NB4 (cell line): Measurements from ENCODE around the gene EPHA1.
A peak's percentile ranks its signal among the peaks of the same experiment; 100 is the strongest.

Experiments
- DNase-seq: peaks from one replicate; pipeline ENCODE4 v3.0.0; 2010; ENCODE audit warnings: low read depth
- H3K4me3 ChIP-seq: one replicate; pipeline ENCODE4 v1.5.1; 2011; ENCODE audit warnings: mild to moderate bottlenecking, low read depth, low read length, moderate library complexity
- MAX ChIP-seq: IDR thresholded peaks from 2 replicates; pipeline ENCODE4 v1.6.1; 2011; ENCODE audit warnings: low read depth, low read length
- MYC ChIP-seq: IDR thresholded peaks from 2 replicates; pipeline ENCODE4 v1.6.1; 2011; ENCODE audit warnings: low read depth, low read length
- POLR2A ChIP-seq: IDR thresholded peaks from 2 replicates; pipeline ENCODE4 v1.6.1; 2011; ENCODE audit warnings: mild to moderate bottlenecking; ENCODE audit not compliant: insufficient read length; ENCODE audit errors: extremely low read depth
- TF ChIP-seq, protein P1 (sequence below): IDR thresholded peaks from one replicate; pipeline ENCODE4 v1.5.1; 2012; ENCODE audit warnings: low read depth, low read length

The EPHA1 gene

DNA sequence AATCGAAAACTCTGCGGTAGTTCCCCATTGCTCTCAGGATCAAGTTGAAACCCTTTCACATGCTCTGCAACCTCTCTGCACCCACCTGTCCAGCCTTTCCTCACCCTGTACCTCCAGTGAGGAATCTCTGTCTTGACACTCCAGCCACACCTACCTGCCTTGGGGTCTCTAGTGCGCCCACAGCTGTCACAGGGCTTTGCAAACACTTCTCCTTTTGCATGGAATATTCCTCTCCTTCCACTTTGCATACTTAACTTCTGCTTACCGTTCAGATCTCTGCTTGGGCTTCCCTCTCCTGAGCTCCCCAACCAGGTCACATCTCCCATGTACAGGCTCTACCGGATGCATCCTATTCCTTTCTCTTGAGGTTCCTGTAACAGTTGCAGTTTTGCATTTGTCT, 34.1 kb downstream of the EPHA1 start:
- TF ChIP-seq POLR2A (no peak), MYC (no peak), MAX (no peak)
- TF ChIP-seq, protein P1, sequence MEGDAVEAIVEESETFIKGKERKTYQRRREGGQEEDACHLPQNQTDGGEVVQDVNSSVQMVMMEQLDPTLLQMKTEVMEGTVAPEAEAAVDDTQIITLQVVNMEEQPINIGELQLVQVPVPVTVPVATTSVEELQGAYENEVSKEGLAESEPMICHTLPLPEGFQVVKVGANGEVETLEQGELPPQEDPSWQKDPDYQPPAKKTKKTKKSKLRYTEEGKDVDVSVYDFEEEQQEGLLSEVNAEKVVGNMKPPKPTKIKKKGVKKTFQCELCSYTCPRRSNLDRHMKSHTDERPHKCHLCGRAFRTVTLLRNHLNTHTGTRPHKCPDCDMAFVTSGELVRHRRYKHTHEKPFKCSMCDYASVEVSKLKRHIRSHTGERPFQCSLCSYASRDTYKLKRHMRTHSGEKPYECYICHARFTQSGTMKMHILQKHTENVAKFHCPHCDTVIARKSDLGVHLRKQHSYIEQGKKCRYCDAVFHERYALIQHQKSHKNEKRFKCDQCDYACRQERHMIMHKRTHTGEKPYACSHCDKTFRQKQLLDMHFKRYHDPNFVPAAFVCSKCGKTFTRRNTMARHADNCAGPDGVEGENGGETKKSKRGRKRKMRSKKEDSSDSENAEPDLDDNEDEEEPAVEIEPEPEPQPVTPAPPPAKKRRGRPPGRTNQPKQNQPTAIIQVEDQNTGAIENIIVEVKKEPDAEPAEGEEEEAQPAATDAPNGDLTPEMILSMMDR, result no peak
- peak overlapping the region; percentile 38 for H3K4me3 ChIP-seq
- peak; percentile 67 for DNase-seq

- no peak for DNase-seq
- no peak for TF ChIP-seq POLR2A
- TF ChIP-seq, protein P1, result no peak
- TF ChIP-seq MYC, result no peak
- no peak for TF ChIP-seq MAX
- H3K4me3 ChIP-seq, result no peak overlapping the region
Measured at GRCh38 chr7:143373255-143373794, 35.3 kb downstream of the EPHA1 start.

DNA sequence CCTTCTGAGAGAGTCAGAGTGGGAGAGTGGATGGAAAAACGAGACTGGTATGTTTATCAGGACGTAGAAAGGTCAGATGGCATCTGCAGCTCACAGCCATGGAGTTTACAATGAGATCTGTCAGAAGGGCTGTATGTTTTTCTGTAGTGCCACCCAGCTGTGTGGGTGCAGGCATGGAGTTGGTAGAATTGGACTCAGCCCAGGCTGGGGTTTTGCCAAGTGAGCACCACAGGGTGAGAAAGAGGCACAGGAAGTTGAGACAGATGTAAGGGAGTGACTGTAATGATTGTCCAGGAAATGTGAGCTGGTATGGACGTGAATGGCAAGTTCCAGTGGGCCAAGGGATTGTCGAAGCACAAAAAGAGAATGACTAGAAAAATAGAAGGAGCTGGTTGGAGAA, 36.6 kb downstream of the EPHA1 start:
- TF ChIP-seq, protein P1, result peak; percentile 58
- TF ChIP-seq MYC (no peak; the same call in none of the 2 replicates), MAX (peak; percentile 50)
- H3K4me3 ChIP-seq, result no peak overlapping the region

DNA sequence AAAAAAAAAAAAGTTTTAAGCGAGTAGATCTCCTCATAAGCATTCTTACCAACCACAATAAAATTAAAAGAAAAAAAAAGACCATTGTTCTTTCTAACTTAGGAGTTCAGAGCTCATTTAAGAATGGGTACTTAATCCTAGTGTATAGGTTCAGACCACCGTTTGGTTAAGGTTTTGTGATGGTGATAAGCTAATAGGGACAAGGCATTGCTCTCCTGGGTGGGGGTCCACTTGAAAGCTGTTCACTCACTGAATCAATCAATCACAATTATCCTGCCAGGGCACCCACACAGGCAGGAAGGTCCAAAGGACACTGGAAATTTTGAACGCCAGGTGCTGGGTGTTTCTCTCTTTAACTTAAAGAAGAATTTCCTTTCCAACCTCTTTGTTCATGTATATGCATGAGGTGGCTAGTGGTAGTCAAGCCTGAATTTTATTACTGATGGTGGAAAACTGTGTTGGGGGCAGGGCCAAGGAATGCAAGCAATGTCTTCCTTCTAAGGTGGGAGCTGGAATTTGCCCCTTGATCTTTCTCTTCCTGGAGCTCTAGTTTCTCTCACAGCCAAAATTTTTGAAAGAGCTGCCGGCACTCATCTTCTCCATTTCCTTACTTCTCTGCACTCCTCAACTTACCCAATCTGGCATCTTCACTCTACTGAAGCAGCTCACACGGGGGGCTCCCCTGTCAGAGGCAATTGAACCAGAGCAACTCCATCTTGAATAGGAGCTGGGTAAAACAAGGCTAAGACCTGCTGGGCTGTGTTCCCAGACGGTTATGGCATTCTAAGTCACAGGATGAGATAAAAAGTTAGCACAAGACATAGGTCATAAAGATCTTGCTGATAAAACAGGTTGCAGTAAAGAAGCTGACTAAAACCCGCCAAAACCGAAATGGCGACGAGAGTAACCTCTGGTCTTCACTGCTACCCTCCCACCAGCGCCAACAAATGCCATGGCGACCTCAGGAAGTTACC, 38.7 kb downstream of the EPHA1 start:
- DNase-seq, result no peak
- no peak overlapping the region for H3K4me3 ChIP-seq
- TF ChIP-seq MYC (no peak), MAX (no peak), POLR2A (no peak)
- TF ChIP-seq, protein P1, result no peak

More for the DNA sequence above, 36.6 kb downstream of the EPHA1 start:
- DNase-seq, result peak; percentile 94

DNA sequence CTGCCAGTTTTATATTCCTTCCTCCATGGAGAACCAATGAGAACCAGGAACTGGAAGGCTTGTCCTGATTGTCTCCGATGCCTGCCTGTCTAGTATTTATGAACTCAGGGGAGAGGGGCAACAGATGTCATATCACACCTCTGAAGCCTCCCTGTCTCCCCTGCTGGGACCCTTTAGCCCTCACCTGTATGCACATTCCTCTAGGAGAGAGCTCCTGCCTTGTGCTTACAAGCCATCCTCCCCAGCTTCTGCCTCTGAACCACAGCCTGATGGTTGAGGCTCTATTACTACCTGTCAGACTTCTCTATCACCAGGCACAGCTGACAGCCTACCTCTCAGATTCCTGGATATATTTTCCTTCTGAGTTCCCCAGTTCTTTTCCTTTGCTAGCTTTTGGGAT, 40.3 kb downstream of the EPHA1 start:
- no peak for TF ChIP-seq POLR2A
- TF ChIP-seq, protein P1, result no peak
- no peak for TF ChIP-seq MYC
- TF ChIP-seq MAX, result no peak
- no peak for DNase-seq
- no peak overlapping the region for H3K4me3 ChIP-seq
